Nephron (organoid): Measurements from ENCODE around the gene APBB2.
A peak's percentile ranks its signal among the peaks of the same experiment; 100 is the strongest.

ENCODE experiments used
- H3K27ac Mint-ChIP-seq, 3 experiments: 2 replicates each; pipeline ENCODE4 v1.8.0; 2020; ENCODE audit warnings: mixed read lengths in 3 of 3, mild to moderate bottlenecking in 2 of 3, moderate library complexity in 1 of 3
- H3K27me3 Mint-ChIP-seq: 2 replicates; pipeline ENCODE4 v1.8.0; 2021; ENCODE audit warnings: low read depth, mild to moderate bottlenecking, moderate library complexity, mixed read lengths
- H3K36me3 Mint-ChIP-seq: 2 replicates; pipeline ENCODE4 v1.8.0; 2020; ENCODE audit warnings: low read depth, mixed read lengths
- H3K4me1 Mint-ChIP-seq: 2 replicates; pipeline ENCODE4 v1.8.0; 2020; ENCODE audit warnings: mixed read lengths
- H3K4me3 Mint-ChIP-seq, 3 experiments: 2 replicates each; pipeline ENCODE4 v1.8.0; 2020; ENCODE audit warnings: mild to moderate bottlenecking in 3 of 3, mixed read lengths in 3 of 3, moderate library complexity in 2 of 3
- H3K9me3 Mint-ChIP-seq: 2 replicates; pipeline ENCODE4 v1.8.0; 2020; ENCODE audit warnings: mixed read lengths
- CTCF ChIP-seq, 3 experiments: fragments of 200-600 bp; sonication (generic); IDR thresholded peaks; one replicate each; pipeline ENCODE4 v1.5.0; 2021; ENCODE audit warnings: antibody characterized with exemption in 3 of 3; ENCODE audit not compliant: unreplicated experiment in 3 of 3

Gene APBB2

GRCh38 chr4:40960941-40961340 lies 253.4 kb downstream of the APBB2 start:
- H3K27ac Mint-ChIP-seq: peak overlapping the region in 2 of 3 experiments; percentile 48 to 53
- H3K4me1 Mint-ChIP-seq: peaks cover 24% of the 10 kb centered on the region
- TF ChIP-seq CTCF (IDR thresholded peaks at IDR 0.05; ENCODE audit: unreplicated experiment in 3 of 3): no peak
- H3K4me3 Mint-ChIP-seq: no peak overlapping the region
- H3K27me3 Mint-ChIP-seq: no peaks in the 10 kb centered on the region
- H3K36me3 Mint-ChIP-seq: peaks cover 3% of the 10 kb centered on the region
- H3K9me3 Mint-ChIP-seq: no peaks in the 10 kb centered on the region

GRCh38 chr4:40957281-40957680 lies 257.1 kb downstream of the APBB2 start:
- Mint-ChIP-seq H3K27ac (no peak overlapping the region), H3K4me3 (no peak overlapping the region), H3K27me3 (no peaks in the 10 kb centered on the region), H3K9me3 (no peaks in the 10 kb centered on the region), H3K4me1 (peaks cover 32% of the 10 kb centered on the region), H3K36me3 (peaks cover 3% of the 10 kb centered on the region)
- no peak for TF ChIP-seq CTCF (IDR thresholded peaks at IDR 0.05; ENCODE audit: unreplicated experiment in 3 of 3)

- peaks cover 3% of the 10 kb centered on the region for H3K36me3 Mint-ChIP-seq
- TF ChIP-seq CTCF (IDR thresholded peaks at IDR 0.05; ENCODE audit: unreplicated experiment in 3 of 3): no peak
Observed at GRCh38 chr4:40956721-40957255, 257.6 kb downstream of the APBB2 start.

GRCh38 chr4:40954088-40954668 lies 260.2 kb downstream of the APBB2 start:
- Mint-ChIP-seq H3K27me3 (no peaks in the 10 kb centered on the region), H3K27ac (peak overlapping the region; percentile 94 to 100 (median 97))

More at GRCh38 chr4:40956721-40957255, 257.6 kb downstream of the APBB2 start:
- Mint-ChIP-seq H3K27ac (no peak overlapping the region), H3K27me3 (no peaks in the 10 kb centered on the region), H3K4me3 (no peak overlapping the region), H3K9me3 (no peaks in the 10 kb centered on the region), H3K4me1 (peaks cover 28% of the 10 kb centered on the region)

GRCh38 chr4:40953283-40954087 lies 260.9 kb downstream of the APBB2 start:
- Mint-ChIP-seq H3K4me3 (peak overlapping the region in 1 of 3 experiments; percentile 30), H3K4me1 (peaks cover 21% of the 10 kb centered on the region), H3K9me3 (no peaks in the 10 kb centered on the region), H3K36me3 (no peaks in the 10 kb centered on the region), H3K27ac (peak overlapping the region; percentile 94 to 100 (median 97)), H3K27me3 (no peaks in the 10 kb centered on the region)
- TF ChIP-seq CTCF (IDR thresholded peaks at IDR 0.05; ENCODE audit: unreplicated experiment in 3 of 3): no peak

More at GRCh38 chr4:40954088-40954668, 260.2 kb downstream of the APBB2 start:
- no peak for TF ChIP-seq CTCF (IDR thresholded peaks at IDR 0.05; ENCODE audit: unreplicated experiment in 3 of 3)
- no peaks in the 10 kb centered on the region for H3K9me3 Mint-ChIP-seq
- H3K36me3 Mint-ChIP-seq: no peaks in the 10 kb centered on the region
- no peak overlapping the region for H3K4me3 Mint-ChIP-seq
- peaks cover 26% of the 10 kb centered on the region for H3K4me1 Mint-ChIP-seq
